Activated B cell treated with CpG ODN at 0.5 μM for 24 hours (primary cell): ENCODE results near the gene ADAT1. TPM values are rescaled to one million over a fixed set of nuclear protein-coding genes. Genes with fewer than 3 reads are reported as not detected.

Experiments used
- ATAC-seq: fragments of 200-7000 bp; cut with Tn5 transposase; one replicate; pipeline ENCODE4 v1.10.0; 2021; ENCODE audit warnings: low read depth, mild to moderate bottlenecking, moderate library complexity
- CTCF ChIA-PET: fragments of 350-600 bp; sonication (Branson Sonifier 250); formaldehyde crosslinking; loops from one replicate; lab custom pipeline; 2021; ENCODE audit warnings: antibody characterized with exemption; lab: Charles Lee
- POLR2A ChIA-PET: fragments of 350-600 bp; sonication (Branson Sonifier 250); formaldehyde crosslinking; loops from one replicate; lab custom pipeline; 2021; ENCODE audit warnings: antibody characterized with exemption; lab: Charles Lee
- DNase-seq: peaks from one replicate; pipeline ENCODE4 v3.0.0; 2022
- H3K27ac Mint-ChIP-seq: one replicate; pipeline ENCODE4 v1.8.0; 2020; ENCODE audit warnings: mixed read lengths
- H3K27me3 Mint-ChIP-seq: one replicate; pipeline ENCODE4 v1.8.0; 2021; ENCODE audit warnings: mixed read lengths
- H3K36me3 Mint-ChIP-seq: one replicate; pipeline ENCODE4 v1.8.0; 2021; ENCODE audit warnings: low read depth, mixed read lengths
- H3K4me1 Mint-ChIP-seq: one replicate; pipeline ENCODE4 v1.8.0; 2021; ENCODE audit warnings: mixed read lengths
- H3K4me3 Mint-ChIP-seq: one replicate; pipeline ENCODE4 v1.8.0; 2020; ENCODE audit warnings: mild to moderate bottlenecking, mixed read lengths
- H3K9me3 Mint-ChIP-seq: one replicate; pipeline ENCODE4 v1.8.0; 2020; ENCODE audit warnings: mixed read lengths
- intact Hi-C: fragments of 100-400 bp; cut with micrococcal nuclease; formaldehyde crosslinking; loops from one replicate; pipeline ENCODE4 v1.15.1; 2024
- total RNA-seq: library from RNA; stranded (reverse); gene quantifications from 2 replicates; pipeline ENCODE4 v1.2.3, GENCODE V29; 2022
- TF ChIP-seq, protein P1 (sequence below): fragments of 200-600 bp; IDR thresholded peaks from one replicate; pipeline ENCODE4 v1.8.0; 2022; ENCODE audit warnings: antibody characterized with exemption, mild to moderate bottlenecking

Gene ADAT1
- total RNA-seq, 1 donor from 2014 or later = 57.2 TPM

DNA sequence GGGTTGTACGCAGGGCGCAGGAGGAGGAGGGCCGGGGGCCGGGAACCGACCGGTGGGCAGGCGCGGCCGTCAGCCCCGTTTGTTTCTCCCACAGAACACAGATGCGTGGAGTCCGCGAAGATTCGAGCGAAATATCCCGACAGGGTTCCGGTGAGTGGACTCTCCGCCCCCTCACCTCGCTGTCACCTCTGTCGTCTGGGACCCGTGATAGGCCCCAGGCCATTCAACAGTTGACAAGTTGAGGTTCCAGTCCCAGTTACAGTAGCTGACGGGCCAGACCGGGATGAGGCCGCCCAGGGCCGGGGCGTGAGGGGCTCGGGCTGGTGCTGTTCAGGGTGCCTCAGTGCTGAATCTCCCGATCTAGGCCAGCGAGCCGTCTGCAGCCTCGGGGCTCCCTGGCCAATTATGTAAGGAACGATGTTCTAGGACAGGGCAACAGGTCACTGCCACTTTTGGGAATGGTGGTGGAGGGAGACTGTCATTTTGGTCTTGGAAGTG, 56.3 kb downstream of the ADAT1 start:
- H3K27ac Mint-ChIP-seq = peak overlapping the region; percentile 66
- no peaks in the 10 kb centered on the region for H3K9me3 Mint-ChIP-seq
- ATAC-seq (no peak), DNase-seq (no peak)
- H3K4me1 Mint-ChIP-seq = peaks cover 62% of the 10 kb centered on the region
- intact Hi-C loops = loop anchor here (1.0 to 5.0 kb wide), 9 partner anchors 50 to 1645 kb away; partner anchors contain the start of genes ADAT1, CFDP1, KARS1 and MON1B
- peaks cover 39% of the 10 kb centered on the region for H3K36me3 Mint-ChIP-seq
- peak overlapping the region; percentile 100 for H3K4me3 Mint-ChIP-seq
- no peaks in the 10 kb centered on the region for H3K27me3 Mint-ChIP-seq
- TF ChIP-seq, protein P1, sequence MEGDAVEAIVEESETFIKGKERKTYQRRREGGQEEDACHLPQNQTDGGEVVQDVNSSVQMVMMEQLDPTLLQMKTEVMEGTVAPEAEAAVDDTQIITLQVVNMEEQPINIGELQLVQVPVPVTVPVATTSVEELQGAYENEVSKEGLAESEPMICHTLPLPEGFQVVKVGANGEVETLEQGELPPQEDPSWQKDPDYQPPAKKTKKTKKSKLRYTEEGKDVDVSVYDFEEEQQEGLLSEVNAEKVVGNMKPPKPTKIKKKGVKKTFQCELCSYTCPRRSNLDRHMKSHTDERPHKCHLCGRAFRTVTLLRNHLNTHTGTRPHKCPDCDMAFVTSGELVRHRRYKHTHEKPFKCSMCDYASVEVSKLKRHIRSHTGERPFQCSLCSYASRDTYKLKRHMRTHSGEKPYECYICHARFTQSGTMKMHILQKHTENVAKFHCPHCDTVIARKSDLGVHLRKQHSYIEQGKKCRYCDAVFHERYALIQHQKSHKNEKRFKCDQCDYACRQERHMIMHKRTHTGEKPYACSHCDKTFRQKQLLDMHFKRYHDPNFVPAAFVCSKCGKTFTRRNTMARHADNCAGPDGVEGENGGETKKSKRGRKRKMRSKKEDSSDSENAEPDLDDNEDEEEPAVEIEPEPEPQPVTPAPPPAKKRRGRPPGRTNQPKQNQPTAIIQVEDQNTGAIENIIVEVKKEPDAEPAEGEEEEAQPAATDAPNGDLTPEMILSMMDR = no peak
- POLR2A ChIA-PET = interaction anchor here (0.8 to 8.2 kb wide), 5 partner anchors 11 to 81 kb away, joined by 3 to 67 read pairs (median 18); partner anchors contain the start of genes ADAT1, KARS1, TERF2IP and TMEM231
- CTCF ChIA-PET = no interaction called here

GRCh38 chr16:75566040-75566757, 56.9 kb downstream of the ADAT1 start, which contains the start of gene GABARAPL2:
Gene GABARAPL2 (plus strand): TSS chr16:75566379. CDS start chr16:75566487, 108 bp downstream.
- DNase-seq (peak; percentile 98), ATAC-seq (peak; percentile 69)
- H3K4me1 Mint-ChIP-seq = peaks cover 57% of the 10 kb centered on the region
- CTCF ChIA-PET = interaction anchor here (1.3 kb wide), 1 partner anchor 94 kb away, joined by 3 read pairs; no protein-coding TSS in a partner anchor
- H3K4me3 Mint-ChIP-seq = peak within 1 kb of the TSS; percentile 100
- intact Hi-C loops = loop anchor here (1.0 to 5.0 kb wide), 9 partner anchors 49 to 1646 kb away; partner anchors contain the start of genes ADAT1, CFDP1, KARS1 and MON1B
- no peaks in the 10 kb centered on the region for H3K9me3 Mint-ChIP-seq
- peaks cover 34% of the 10 kb centered on the region for H3K36me3 Mint-ChIP-seq
- POLR2A ChIA-PET = interaction anchor here (0.6 to 8.2 kb wide), 10 partner anchors 10 to 133 kb away, joined by 3 to 67 read pairs (median 6); partner anchors contain the start of genes ADAT1, CFDP1, KARS1 and TERF2IP
- peak within 1 kb of the TSS; percentile 98 for H3K27ac Mint-ChIP-seq
- TF ChIP-seq, protein P1 = no peak
- no peaks in the 10 kb centered on the region for H3K27me3 Mint-ChIP-seq

GRCh38 chr16:75565640-75566039, 57.4 kb downstream of the ADAT1 start:
- H3K4me3 Mint-ChIP-seq = peak overlapping the region; percentile 100
- POLR2A ChIA-PET = interaction anchor here (0.6 to 8.2 kb wide), 9 partner anchors 10 to 132 kb away, joined by 3 to 67 read pairs (median 7); partner anchors contain the start of genes ADAT1, CFDP1, KARS1 and TERF2IP
- peaks cover 53% of the 10 kb centered on the region for H3K4me1 Mint-ChIP-seq
- peaks cover 32% of the 10 kb centered on the region for H3K36me3 Mint-ChIP-seq
- no peaks in the 10 kb centered on the region for H3K27me3 Mint-ChIP-seq
- intact Hi-C loops = loop anchor here (1.0 to 5.0 kb wide), 12 partner anchors 9 to 1647 kb away; partner anchors contain the start of genes ADAT1, CFDP1, KARS1 and MON1B
- no peaks in the 10 kb centered on the region for H3K9me3 Mint-ChIP-seq
- H3K27ac Mint-ChIP-seq = peak overlapping the region; percentile 98
- TF ChIP-seq, protein P1 = no peak
- CTCF ChIA-PET = interaction anchor here (1.0 to 2.0 kb wide), 3 partner anchors 48 to 100 kb away, joined by 3 to 6 read pairs (median 4); no protein-coding TSS in a partner anchor
- no peak for ATAC-seq
- DNase-seq = no peak

- intact Hi-C loops = loop anchor here (5.0 to 10.0 kb wide), 3 partner anchors 325 to 892 kb away; partner anchors contain the start of genes RFWD3 and WDR59
- ATAC-seq (no peak), DNase-seq (no peak)
- H3K4me3 Mint-ChIP-seq = no peak overlapping the region
- no peak overlapping the region for H3K27ac Mint-ChIP-seq
- ChIA-PET CTCF (no interaction called here), POLR2A (interaction anchor here (0.6 kb wide), 1 partner anchor 99 kb away, joined by 3 read pairs; no protein-coding TSS in a partner anchor)
- peaks cover 3% of the 10 kb centered on the region for H3K36me3 Mint-ChIP-seq
- peaks cover 12% of the 10 kb centered on the region for H3K4me1 Mint-ChIP-seq
- no peaks in the 10 kb centered on the region for H3K27me3 Mint-ChIP-seq
- no peaks in the 10 kb centered on the region for H3K9me3 Mint-ChIP-seq
- TF ChIP-seq, protein P1 = no peak
Observed at GRCh38 chr16:75559564-75560372, 63.3 kb downstream of the ADAT1 start.
